Measurements from ENCODE around the gene ATP6V0A4. TPM values are rescaled to one million over a fixed set of nuclear protein-coding genes. Genes with fewer than 3 reads are reported as not detected.

ATP6V0A4 gene
- polyA plus RNA-seq, 1 experiment: not detected

DNA sequence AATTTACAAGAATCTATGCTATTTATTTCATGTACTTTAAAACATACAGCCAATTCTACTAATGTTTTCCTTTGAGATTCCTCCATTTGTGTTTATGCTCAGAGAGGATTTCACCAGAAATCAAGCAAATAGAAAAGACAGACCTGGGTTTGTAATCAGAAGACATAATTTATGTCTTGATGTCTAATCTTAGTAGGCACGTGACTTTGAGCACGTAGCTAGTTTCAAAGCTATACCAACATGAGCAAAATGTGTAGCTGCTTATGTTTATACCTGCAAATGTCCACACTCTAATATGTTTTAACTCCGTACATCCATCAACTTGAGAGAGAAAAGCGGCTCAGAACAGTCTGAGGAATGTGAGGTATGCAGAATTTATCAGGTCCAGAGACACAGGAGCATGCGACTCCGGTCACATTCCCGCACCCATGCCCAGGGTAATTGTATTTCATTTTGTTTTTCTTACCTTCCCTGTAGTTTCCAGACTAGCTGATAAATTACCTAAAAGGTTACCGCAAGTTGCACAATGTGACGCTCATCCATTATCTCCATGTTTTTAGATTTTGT is 136.8 kb downstream of the ATP6V0A4 start:
- CTCF ChIA-PET: no interaction called here
- POLR2A ChIA-PET: no interaction called here

DNA sequence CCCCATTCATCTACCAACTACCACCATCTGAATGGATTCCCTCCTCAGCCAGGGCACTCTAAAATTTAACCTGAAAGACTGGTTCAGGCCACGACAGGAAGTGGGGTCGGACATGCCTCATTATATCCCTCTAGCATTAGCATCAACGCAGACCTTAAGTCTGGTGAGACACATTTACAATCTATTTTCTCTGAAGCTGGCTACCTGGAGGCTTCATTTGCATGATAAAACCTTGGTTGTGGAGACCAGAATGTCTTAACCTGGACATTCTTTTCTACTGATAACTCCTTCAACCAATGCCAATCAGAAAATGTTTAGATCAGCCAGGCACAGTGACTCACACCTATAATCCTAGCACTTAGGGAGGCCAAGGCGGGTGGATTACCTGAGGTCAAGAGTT is 139.1 kb downstream of the ATP6V0A4 start:
- POLR2A ChIA-PET: no interaction called here
- Histone ChIP-seq H3K9me3 (ENCODE audit: control insufficient read depth, insufficient read depth, low read length) (0 out of 2 replicates have a peak, but pooled peaks cover 4% of the 10 kb centered on the region), H3K27ac (ENCODE audit: low read depth, low read length) (no peak overlapping the region), H3K4me3 (ENCODE audit: low read depth, low read length) (no peak overlapping the region), H3K27me3 (ENCODE audit: control insufficient read depth, insufficient read depth, low read length) (no peaks in the 10 kb centered on the region)
- no peak for DNase-seq (ENCODE audit: low read depth, low spot score)
- CTCF ChIA-PET: no interaction called here
- TF ChIP-seq, protein P1, sequence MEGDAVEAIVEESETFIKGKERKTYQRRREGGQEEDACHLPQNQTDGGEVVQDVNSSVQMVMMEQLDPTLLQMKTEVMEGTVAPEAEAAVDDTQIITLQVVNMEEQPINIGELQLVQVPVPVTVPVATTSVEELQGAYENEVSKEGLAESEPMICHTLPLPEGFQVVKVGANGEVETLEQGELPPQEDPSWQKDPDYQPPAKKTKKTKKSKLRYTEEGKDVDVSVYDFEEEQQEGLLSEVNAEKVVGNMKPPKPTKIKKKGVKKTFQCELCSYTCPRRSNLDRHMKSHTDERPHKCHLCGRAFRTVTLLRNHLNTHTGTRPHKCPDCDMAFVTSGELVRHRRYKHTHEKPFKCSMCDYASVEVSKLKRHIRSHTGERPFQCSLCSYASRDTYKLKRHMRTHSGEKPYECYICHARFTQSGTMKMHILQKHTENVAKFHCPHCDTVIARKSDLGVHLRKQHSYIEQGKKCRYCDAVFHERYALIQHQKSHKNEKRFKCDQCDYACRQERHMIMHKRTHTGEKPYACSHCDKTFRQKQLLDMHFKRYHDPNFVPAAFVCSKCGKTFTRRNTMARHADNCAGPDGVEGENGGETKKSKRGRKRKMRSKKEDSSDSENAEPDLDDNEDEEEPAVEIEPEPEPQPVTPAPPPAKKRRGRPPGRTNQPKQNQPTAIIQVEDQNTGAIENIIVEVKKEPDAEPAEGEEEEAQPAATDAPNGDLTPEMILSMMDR (IDR thresholded peaks at IDR 0.05; ENCODE audit: low read depth, low read length): no peak

More for the DNA sequence above, 136.8 kb downstream of the ATP6V0A4 start:
- TF ChIP-seq, protein P1 (IDR thresholded peaks at IDR 0.05; ENCODE audit: low read depth, low read length): no peak
- Histone ChIP-seq H3K27me3 (ENCODE audit: control insufficient read depth, insufficient read depth, low read length) (no peaks in the 10 kb centered on the region), H3K27ac (ENCODE audit: low read depth, low read length) (no peak overlapping the region), H3K4me3 (ENCODE audit: low read depth, low read length) (no peak overlapping the region), H3K9me3 (ENCODE audit: control insufficient read depth, insufficient read depth, low read length) (peaks cover 4% of the 10 kb centered on the region; the same call in 1 of the 2 replicates)
- no peak for DNase-seq (ENCODE audit: low read depth, low spot score)

- ChIA-PET POLR2A (no interaction called here), CTCF (no interaction called here)
- Histone ChIP-seq H3K27me3 (ENCODE audit: control insufficient read depth, insufficient read depth, low read length) (no peaks in the 10 kb centered on the region), H3K4me3 (ENCODE audit: low read depth, low read length) (no peak overlapping the region), H3K27ac (ENCODE audit: low read depth, low read length) (no peak overlapping the region), H3K9me3 (ENCODE audit: control insufficient read depth, insufficient read depth, low read length) (peaks cover 8% of the 10 kb centered on the region; the same call in 1 of the 2 replicates)
- no peak for DNase-seq (ENCODE audit: low read depth, low spot score)
- TF ChIP-seq, protein P1 (IDR thresholded peaks at IDR 0.05; ENCODE audit: low read depth, low read length): no peak
Observed at GRCh38 chr7:138657854-138658386, 140.1 kb downstream of the ATP6V0A4 start.

DNA sequence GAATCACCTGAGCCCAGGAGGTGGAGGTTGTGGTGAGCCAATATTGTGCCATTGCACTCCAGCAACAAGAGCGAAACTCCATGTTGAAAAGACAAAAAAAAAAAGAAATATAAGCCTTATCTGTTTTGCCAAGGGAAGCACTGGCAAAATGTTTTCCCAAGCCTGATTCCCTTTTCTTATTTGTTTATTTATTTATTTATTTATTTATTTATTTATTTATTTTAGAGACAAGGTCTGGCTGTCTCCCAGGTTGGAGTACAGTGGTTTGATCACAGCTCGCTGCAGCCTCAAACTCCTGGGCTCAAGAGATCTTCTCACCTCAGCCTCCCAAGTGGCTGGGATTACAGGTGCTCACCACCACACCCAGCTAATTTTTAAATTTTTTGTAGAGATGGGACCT is 141.0 kb downstream of the ATP6V0A4 start:
- peaks cover 8% of the 10 kb centered on the region; the same call in 1 of the 2 replicates for H3K9me3 ChIP-seq (ENCODE audit: control insufficient read depth, insufficient read depth, low read length)
- TF ChIP-seq, protein P1 (IDR thresholded peaks at IDR 0.05; ENCODE audit: low read depth, low read length): no peak
- ChIA-PET CTCF (no interaction called here), POLR2A (no interaction called here)
- no peak overlapping the region for H3K4me3 ChIP-seq (ENCODE audit: low read depth, low read length)
- no peak for DNase-seq (ENCODE audit: low read depth, low spot score)
- H3K27ac ChIP-seq (ENCODE audit: low read depth, low read length): no peak overlapping the region
- no peaks in the 10 kb centered on the region for H3K27me3 ChIP-seq (ENCODE audit: control insufficient read depth, insufficient read depth, low read length)

Other genes with a start within 250 kb of the ATP6V0A4 start
- gene SVOPL, start 96.8 kb downstream of the ATP6V0A4 start, polyA plus RNA-seq (2011; rRNA removed): not detected in 2 replicates
- gene TMEM213, start 202 bp downstream of the ATP6V0A4 start, polyA plus RNA-seq (2011; rRNA removed): not detected in 2 replicates
- gene KIAA1549, start 183.2 kb upstream of the ATP6V0A4 start, polyA plus RNA-seq (2011; rRNA removed): 2.9 and 4.4 TPM in 2 replicates
- 9.9 and 10.0 TPM in 2 replicates for gene ZC3HAV1L, start 237.8 kb upstream of the ATP6V0A4 start, polyA plus RNA-seq (2011; rRNA removed)